H1 (cell line): ENCODE results near the gene CCDC154.

Experiments used
- ATF3 ChIP-seq: IDR thresholded peaks from 2 replicates; pipeline ENCODE4 v1.6.1; 2011; ENCODE audit warnings: low read depth, mild to moderate bottlenecking, low read length; ENCODE audit not compliant: insufficient read depth
- CEBPB ChIP-seq: IDR thresholded peaks from 2 replicates; pipeline ENCODE4 v1.6.1; 2012; ENCODE audit warnings: low read depth, low read length
- TAF1 ChIP-seq: IDR thresholded peaks from 2 replicates; pipeline ENCODE4 v1.6.1; 2011; ENCODE audit warnings: mild to moderate bottlenecking, low read depth, low read length
- TF ChIP-seq, protein P1 (sequence below), 3 experiments: IDR thresholded peaks; 1 replicate in 2 of 3; 2 replicates in 1 of 3; pipeline versions ENCODE4 v1.5.1 to v1.6.1; 2011; ENCODE audit warnings: low read length in 3 of 3, mild to moderate bottlenecking in 3 of 3, inconsistent platforms in 2 of 3, low read depth in 1 of 3, moderate library complexity in 1 of 3; ENCODE audit not compliant: insufficient read depth in 1 of 3; ENCODE audit errors: control extremely low read depth in 1 of 3

- TF ChIP-seq ATF3 (no peak), CEBPB (no peak), TAF1 (no peak)
- TF ChIP-seq, protein P1, sequence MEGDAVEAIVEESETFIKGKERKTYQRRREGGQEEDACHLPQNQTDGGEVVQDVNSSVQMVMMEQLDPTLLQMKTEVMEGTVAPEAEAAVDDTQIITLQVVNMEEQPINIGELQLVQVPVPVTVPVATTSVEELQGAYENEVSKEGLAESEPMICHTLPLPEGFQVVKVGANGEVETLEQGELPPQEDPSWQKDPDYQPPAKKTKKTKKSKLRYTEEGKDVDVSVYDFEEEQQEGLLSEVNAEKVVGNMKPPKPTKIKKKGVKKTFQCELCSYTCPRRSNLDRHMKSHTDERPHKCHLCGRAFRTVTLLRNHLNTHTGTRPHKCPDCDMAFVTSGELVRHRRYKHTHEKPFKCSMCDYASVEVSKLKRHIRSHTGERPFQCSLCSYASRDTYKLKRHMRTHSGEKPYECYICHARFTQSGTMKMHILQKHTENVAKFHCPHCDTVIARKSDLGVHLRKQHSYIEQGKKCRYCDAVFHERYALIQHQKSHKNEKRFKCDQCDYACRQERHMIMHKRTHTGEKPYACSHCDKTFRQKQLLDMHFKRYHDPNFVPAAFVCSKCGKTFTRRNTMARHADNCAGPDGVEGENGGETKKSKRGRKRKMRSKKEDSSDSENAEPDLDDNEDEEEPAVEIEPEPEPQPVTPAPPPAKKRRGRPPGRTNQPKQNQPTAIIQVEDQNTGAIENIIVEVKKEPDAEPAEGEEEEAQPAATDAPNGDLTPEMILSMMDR (IDR thresholded peaks at IDR 0.05; ENCODE audit: control extremely low read depth in 1 of 3, insufficient read depth in 1 of 3, low read depth in 1 of 3, low read length in 3 of 3), result no peak
Measured at GRCh38 chr16:1441391-1441829, 2.9 kb downstream of the CCDC154 start.
